GM23338 (cell line): ENCODE measurements around the gene NFIB. TPM values are rescaled to one million over a fixed set of nuclear protein-coding genes. Genes with fewer than 3 reads are reported as not detected.

Experiments used
- CREB1 ChIP-seq: fragments of 250-450 bp; sonication (Bioruptor Pico); IDR thresholded peaks from 2 replicates; pipeline ENCODE4 v1.5.0; 2020; ENCODE audit warnings: low read depth, mild to moderate bottlenecking, moderate library complexity
- CTCF ChIP-seq, 2 experiments: fragments of 200-600 bp in 1 of 2; sonication (generic) in 1 of 2; conservative IDR thresholded peaks; 2 replicates each; pipeline versions ENCODE4 v1.5.1 to v1.6.1; 2016 to 2017; ENCODE audit warnings: antibody characterized with exemption in 2 of 2, low read depth in 2 of 2, mild to moderate bottlenecking in 2 of 2, moderate library complexity in 1 of 2
- EZH2 ChIP-seq: fragments of 200-600 bp; sonication (generic); IDR thresholded peaks from one replicate; pipeline ENCODE4 v1.8.0; 2017; ENCODE audit warnings: antibody characterized with exemption, mild to moderate bottlenecking, low read depth; ENCODE audit not compliant: unreplicated experiment
- JUNB ChIP-seq: IDR thresholded peaks from one replicate; pipeline ENCODE4 v1.6.1; 2016; ENCODE audit warnings: antibody characterized with exemption; ENCODE audit not compliant: unreplicated experiment
- NANOG ChIP-seq: IDR thresholded peaks from 2 replicates; pipeline ENCODE4 v1.6.1; 2016; ENCODE audit warnings: antibody characterized with exemption, borderline replicate concordance
- POLR2AphosphoS5 ChIP-seq: IDR thresholded peaks from 2 replicates; pipeline ENCODE4 v1.6.1; 2016; ENCODE audit warnings: antibody characterized with exemption, low read depth
- STAT1 ChIP-seq: IDR thresholded peaks from one replicate; pipeline ENCODE4 v1.6.1; 2016; ENCODE audit warnings: antibody characterized with exemption; ENCODE audit not compliant: unreplicated experiment
- ZNF331 ChIP-seq: fragments of 250-450 bp; sonication (Bioruptor Pico); IDR thresholded peaks from 2 replicates; pipeline ENCODE4 v1.5.0; 2020; ENCODE audit warnings: low read depth, mild to moderate bottlenecking, moderate library complexity
- ZNF462 ChIP-seq: fragments of 250-450 bp; sonication (Bioruptor Pico); IDR thresholded peaks from 2 replicates; pipeline ENCODE4 v1.5.0; 2020; ENCODE audit warnings: mild to moderate bottlenecking, moderate library complexity
- polyA plus RNA-seq: library from polyadenylated mRNA; unstranded; fragments of >200 nt; fragmentation: Nextera tagmentation; extraction: Ambion mirVana; gene quantifications from 2 replicates; pipeline ENCODE4 v1.2.1, GENCODE V29; 2016
- total RNA-seq: library from RNA; depleted of rRNA; stranded (reverse); fragments of >200 nt; shearing (Covaris generic); gene quantifications from 2 replicates; pipeline ENCODE4 v1.2.3, GENCODE V29; 2014
- TF ChIP-seq, protein P1 (sequence below): IDR thresholded peaks from 2 replicates; pipeline ENCODE4 v1.6.1; 2016; ENCODE audit warnings: antibody characterized with exemption

NFIB gene
- total and polyA plus RNA-seq, 2 experiments from 2014 or later, result 3.9 to 4.7 TPM

DNA sequence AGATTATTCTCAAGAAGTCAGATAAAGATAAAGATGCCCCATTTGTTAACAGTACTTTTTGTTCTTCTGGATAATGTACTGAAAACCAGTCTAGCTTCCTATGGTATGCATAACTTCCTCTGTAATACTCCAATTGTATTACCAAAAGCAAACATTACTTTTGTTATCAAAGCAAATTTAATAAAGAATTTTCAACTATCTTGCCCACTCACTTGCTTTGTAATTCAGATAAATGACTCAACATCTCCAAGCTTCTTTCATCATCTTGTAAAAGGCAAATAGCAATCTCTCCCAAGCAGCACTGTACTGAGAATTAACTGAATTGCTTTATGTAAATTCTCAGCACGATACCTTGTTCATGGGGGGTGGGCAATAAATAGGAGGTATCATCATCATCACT is 98.3 kb downstream of the NFIB start (continued):
- TF ChIP-seq ZNF462 (no peak), NANOG (no peak), ZNF331 (no peak), STAT1 (no peak), EZH2 (no peak), CREB1 (CRISPR knock-in tag) (no peak), JUNB (no peak), POLR2AphosphoS5 (no peak), CTCF (conservative IDR thresholded peaks at IDR 0.05; ENCODE audit: low read depth in 2 of 2) (no peak)
- TF ChIP-seq, protein P1, sequence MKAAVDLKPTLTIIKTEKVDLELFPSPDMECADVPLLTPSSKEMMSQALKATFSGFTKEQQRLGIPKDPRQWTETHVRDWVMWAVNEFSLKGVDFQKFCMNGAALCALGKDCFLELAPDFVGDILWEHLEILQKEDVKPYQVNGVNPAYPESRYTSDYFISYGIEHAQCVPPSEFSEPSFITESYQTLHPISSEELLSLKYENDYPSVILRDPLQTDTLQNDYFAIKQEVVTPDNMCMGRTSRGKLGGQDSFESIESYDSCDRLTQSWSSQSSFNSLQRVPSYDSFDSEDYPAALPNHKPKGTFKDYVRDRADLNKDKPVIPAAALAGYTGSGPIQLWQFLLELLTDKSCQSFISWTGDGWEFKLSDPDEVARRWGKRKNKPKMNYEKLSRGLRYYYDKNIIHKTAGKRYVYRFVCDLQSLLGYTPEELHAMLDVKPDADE, result no peak
